HG03354 (cell line): ENCODE results near the gene SNRPA1.

Experiments
- ATAC-seq: cut with Tn5 transposase; IDR thresholded peaks from one replicate; pipeline ENCODE4 v1.9.1; 2021; ENCODE audit warnings: mild to moderate bottlenecking; ENCODE audit not compliant: unreplicated experiment, poor library complexity, severe bottlenecking

Gene SNRPA1

GRCh38 chr15:101267320-101268104, 27.5 kb downstream of the SNRPA1 start:
- ATAC-seq, result no peak

GRCh38 chr15:101266787-101267186, 28.3 kb downstream of the SNRPA1 start:
- no peak for ATAC-seq

GRCh38 chr15:101266034-101266433, 29.0 kb downstream of the SNRPA1 start:
- no peak for ATAC-seq

- peak; percentile 41 for ATAC-seq
These were observed 30.0 kb downstream of the SNRPA1 start for GRCh38 chr15:101264911-101265641.

- no peak for ATAC-seq
These were observed 31.0 kb downstream of the SNRPA1 start for GRCh38 chr15:101264011-101264410.

GRCh38 chr15:101262551-101262950, 32.5 kb downstream of the SNRPA1 start:
- ATAC-seq, result no peak

GRCh38 chr15:101258238-101259144, 36.6 kb downstream of the SNRPA1 start:
- ATAC-seq, result peak; percentile 58

GRCh38 chr15:101256757-101257156, 38.3 kb downstream of the SNRPA1 start:
- no peak for ATAC-seq

- ATAC-seq, result no peak
These were observed 39.3 kb downstream of the SNRPA1 start for GRCh38 chr15:101255615-101256241.

GRCh38 chr15:101255051-101255395, 40.0 kb downstream of the SNRPA1 start:
- no peak for ATAC-seq

- no peak for ATAC-seq
These were observed 40.6 kb downstream of the SNRPA1 start for GRCh38 chr15:101254157-101255050.

GRCh38 chr15:101252836-101253235, 42.2 kb downstream of the SNRPA1 start:
- ATAC-seq, result no peak

- peak; percentile 73 for ATAC-seq
These were observed 42.9 kb downstream of the SNRPA1 start, which contains the start of gene CHSY1 for GRCh38 chr15:101251830-101252820. Gene CHSY1 (minus strand): TSS chr15:101252048. CDS start chr15:101251456, 592 bp downstream.

GRCh38 chr15:101250873-101251829, 43.9 kb downstream of the SNRPA1 start:
- ATAC-seq, result peak; percentile 52

GRCh38 chr15:101250341-101250831, 44.7 kb downstream of the SNRPA1 start:
- no peak for ATAC-seq

- no peak for ATAC-seq
These were observed 46.8 kb downstream of the SNRPA1 start for GRCh38 chr15:101248274-101248673.
